GM12878 (cell line): ENCODE measurements around the gene CDH4.

Source experiments
- CBFB ChIP-seq: IDR thresholded peaks from 2 replicates; pipeline ENCODE4 v1.6.1; 2016; ENCODE audit warnings: antibody characterized with exemption, low read depth
- CREB1 ChIP-seq: IDR thresholded peaks from 2 replicates; pipeline ENCODE4 v1.6.1; 2012; ENCODE audit warnings: low read depth, mild to moderate bottlenecking, inconsistent platforms
- CTCF ChIP-seq, 3 experiments: IDR thresholded peaks in 2 of 3; conservative IDR thresholded peaks in 1 of 3; 2 replicates each; pipeline ENCODE4 v1.5.1; 2011; ENCODE audit warnings: low read depth in 3 of 3, low read length in 3 of 3, mild to moderate bottlenecking in 3 of 3, control low read depth in 2 of 3, moderate library complexity in 2 of 3, inconsistent platforms in 1 of 3, mixed read lengths in 1 of 3; ENCODE audit not compliant: control insufficient read depth in 2 of 3, insufficient read depth in 1 of 3; ENCODE audit errors: extremely low read depth in 1 of 3
- EP300 ChIP-seq, 2 experiments: fragments of 150-350 bp in 1 of 2; IDR thresholded peaks; 2 replicates each; pipeline ENCODE4 v1.6.1; 2011 to 2012; ENCODE audit warnings: low read depth in 2 of 2, low read length in 2 of 2, borderline replicate concordance in 1 of 2, improper control_type of control experiment in 1 of 2, inconsistent platforms in 1 of 2; ENCODE audit not compliant: control insufficient read depth in 1 of 2
- POLR2A ChIP-seq: IDR thresholded peaks from 2 replicates; pipeline ENCODE4 v1.6.1; 2011; ENCODE audit warnings: low read depth, mild to moderate bottlenecking, low read length
- POLR2AphosphoS5 ChIP-seq: IDR thresholded peaks from 2 replicates; pipeline ENCODE4 v1.6.1; 2011; ENCODE audit warnings: mild to moderate bottlenecking, low read length, inconsistent platforms
- TCF12 ChIP-seq: IDR thresholded peaks from 2 replicates; pipeline ENCODE4 v1.6.1; 2011; ENCODE audit warnings: low read depth, mild to moderate bottlenecking, low read length
- USF2 ChIP-seq: IDR thresholded peaks from 2 replicates; pipeline ENCODE4 v1.6.1; 2011; ENCODE audit warnings: low read depth, low read length, improper control_type of control experiment, borderline replicate concordance
- TF ChIP-seq, protein P1 (sequence below): fragments of 450-650 bp; IDR thresholded peaks from 2 replicates; pipeline ENCODE4 v1.6.1; 2017; ENCODE audit warnings: mild to moderate bottlenecking

- no peak for TF ChIP-seq POLR2A
- TF ChIP-seq CBFB, result no peak
- TF ChIP-seq CTCF (IDR thresholded peaks at IDR 0.05 in 2 of 3, conservative IDR thresholded peaks at IDR 0.05 in 1 of 3; ENCODE audit: control insufficient read depth in 2 of 3, extremely low read depth in 1 of 3, insufficient read depth in 1 of 3, low read depth in 3 of 3, low read length in 3 of 3), result no peak
- TF ChIP-seq USF2, result no peak
- TF ChIP-seq CREB1, result no peak
- no peak for TF ChIP-seq POLR2AphosphoS5
- TF ChIP-seq, protein P1, sequence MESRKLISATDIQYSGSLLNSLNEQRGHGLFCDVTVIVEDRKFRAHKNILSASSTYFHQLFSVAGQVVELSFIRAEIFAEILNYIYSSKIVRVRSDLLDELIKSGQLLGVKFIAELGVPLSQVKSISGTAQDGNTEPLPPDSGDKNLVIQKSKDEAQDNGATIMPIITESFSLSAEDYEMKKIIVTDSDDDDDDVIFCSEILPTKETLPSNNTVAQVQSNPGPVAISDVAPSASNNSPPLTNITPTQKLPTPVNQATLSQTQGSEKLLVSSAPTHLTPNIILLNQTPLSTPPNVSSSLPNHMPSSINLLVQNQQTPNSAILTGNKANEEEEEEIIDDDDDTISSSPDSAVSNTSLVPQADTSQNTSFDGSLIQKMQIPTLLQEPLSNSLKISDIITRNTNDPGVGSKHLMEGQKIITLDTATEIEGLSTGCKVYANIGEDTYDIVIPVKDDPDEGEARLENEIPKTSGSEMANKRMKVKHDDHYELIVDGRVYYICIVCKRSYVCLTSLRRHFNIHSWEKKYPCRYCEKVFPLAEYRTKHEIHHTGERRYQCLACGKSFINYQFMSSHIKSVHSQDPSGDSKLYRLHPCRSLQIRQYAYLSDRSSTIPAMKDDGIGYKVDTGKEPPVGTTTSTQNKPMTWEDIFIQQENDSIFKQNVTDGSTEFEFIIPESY, result no peak
- no peak for TF ChIP-seq TCF12
- TF ChIP-seq EP300 (IDR thresholded peaks at IDR 0.05; ENCODE audit: borderline replicate concordance in 1 of 2, control insufficient read depth in 1 of 2, low read depth in 2 of 2, low read length in 2 of 2), result no peak
Observed at GRCh38 chr20:61435184-61435822, 183.2 kb downstream of the CDH4 start.
